Astrocyte (in vitro differentiated cells and primary cell): ENCODE data around the gene STMN1. TPM values are rescaled to one million over a fixed set of nuclear protein-coding genes. Genes with fewer than 3 reads are reported as not detected.

ENCODE experiments used
- DNase-seq: peaks from one replicate; pipeline ENCODE4 v3.0.0-alpha.2; 2010; ENCODE audit warnings: low read depth
- FAIRE-seq: peaks from 2 replicates; lab custom pipeline; 2011; peaks lifted over from hg19 to GRCh38; lab: Jason Lieb, UNC
- H2AFZ ChIP-seq: 2 replicates; pipeline ENCODE4 v1.6.0; 2012; ENCODE audit warnings: low read depth, low read length, inconsistent platforms
- H3K27ac ChIP-seq: 2 replicates; pipeline ENCODE4 v1.5.1; 2011; ENCODE audit warnings: low read depth, low read length, inconsistent platforms
- H3K27me3 ChIP-seq: 2 replicates; pipeline ENCODE4 v1.6.0; 2011; ENCODE audit warnings: low read length, inconsistent platforms; ENCODE audit not compliant: insufficient read depth
- H3K36me3 ChIP-seq: 2 replicates; pipeline ENCODE4 v1.5.1; 2011; ENCODE audit warnings: low read length, inconsistent platforms; ENCODE audit not compliant: insufficient read depth
- H3K4me1 ChIP-seq: 2 replicates; pipeline ENCODE4 v1.5.1; 2011; ENCODE audit warnings: low read length, inconsistent platforms; ENCODE audit not compliant: insufficient read depth
- H3K4me2 ChIP-seq: 2 replicates; pipeline ENCODE4 v1.6.0; 2012; ENCODE audit warnings: low read length, inconsistent platforms
- H3K4me3 ChIP-seq: 2 replicates; pipeline ENCODE4 v1.5.1; 2011; ENCODE audit warnings: low read depth, mild to moderate bottlenecking, low read length, inconsistent platforms; ENCODE audit not compliant: insufficient read depth
- H3K79me2 ChIP-seq: 2 replicates; pipeline ENCODE4 v1.6.0; 2012; ENCODE audit warnings: mild to moderate bottlenecking, low read length, inconsistent platforms; ENCODE audit not compliant: insufficient read depth
- H3K9ac ChIP-seq: 2 replicates; pipeline ENCODE4 v1.6.0; 2012; ENCODE audit warnings: mild to moderate bottlenecking, low read length, inconsistent platforms
- H3K9me3 ChIP-seq: 2 replicates; pipeline ENCODE4 v1.5.1; 2012; ENCODE audit warnings: low read depth, mild to moderate bottlenecking, low read length, inconsistent platforms; ENCODE audit not compliant: insufficient read depth
- H4K20me1 ChIP-seq: 2 replicates; pipeline ENCODE4 v1.6.0; 2012; ENCODE audit warnings: low read length, inconsistent platforms; ENCODE audit not compliant: insufficient read depth
- H3K27ac Mint-ChIP-seq: one replicate; pipeline ENCODE4 v1.8.0; 2021; ENCODE audit warnings: mild to moderate bottlenecking, mixed read lengths; ENCODE audit not compliant: unreplicated experiment
- H3K27me3 Mint-ChIP-seq: one replicate; pipeline ENCODE4 v1.8.0; 2021; ENCODE audit warnings: low read depth, mixed read lengths; ENCODE audit not compliant: unreplicated experiment
- H3K36me3 Mint-ChIP-seq: one replicate; pipeline ENCODE4 v1.8.0; 2021; ENCODE audit warnings: low read depth, mixed read lengths; ENCODE audit not compliant: unreplicated experiment
- H3K4me1 Mint-ChIP-seq: one replicate; pipeline ENCODE4 v1.8.0; 2021; ENCODE audit warnings: low read depth, mixed read lengths; ENCODE audit not compliant: unreplicated experiment
- H3K4me3 Mint-ChIP-seq: one replicate; pipeline ENCODE4 v1.8.0; 2021; ENCODE audit warnings: mild to moderate bottlenecking, moderate library complexity, mixed read lengths; ENCODE audit not compliant: unreplicated experiment
- H3K9me3 Mint-ChIP-seq: one replicate; pipeline ENCODE4 v1.8.0; 2021; ENCODE audit warnings: mild to moderate bottlenecking, mixed read lengths; ENCODE audit not compliant: unreplicated experiment
- EZH2 ChIP-seq: IDR thresholded peaks from 2 replicates; pipeline ENCODE4 v1.6.1; 2012; ENCODE audit warnings: mild to moderate bottlenecking, low read length, inconsistent platforms; ENCODE audit not compliant: insufficient read depth
- total RNA-seq: library from RNA; stranded (reverse); gene quantifications from 2 replicates; pipeline ENCODE4 v1.2.1, GENCODE V29; 2021
- TF ChIP-seq, protein P1 (sequence below): IDR thresholded peaks from 2 replicates; pipeline ENCODE4 v1.5.1; 2011; ENCODE audit warnings: low read depth, mild to moderate bottlenecking, inconsistent platforms, low read length, moderate library complexity; ENCODE audit not compliant: insufficient read depth

The STMN1 gene
- total RNA-seq, 1 donor from 2014 or later = 173 TPM

DNA sequence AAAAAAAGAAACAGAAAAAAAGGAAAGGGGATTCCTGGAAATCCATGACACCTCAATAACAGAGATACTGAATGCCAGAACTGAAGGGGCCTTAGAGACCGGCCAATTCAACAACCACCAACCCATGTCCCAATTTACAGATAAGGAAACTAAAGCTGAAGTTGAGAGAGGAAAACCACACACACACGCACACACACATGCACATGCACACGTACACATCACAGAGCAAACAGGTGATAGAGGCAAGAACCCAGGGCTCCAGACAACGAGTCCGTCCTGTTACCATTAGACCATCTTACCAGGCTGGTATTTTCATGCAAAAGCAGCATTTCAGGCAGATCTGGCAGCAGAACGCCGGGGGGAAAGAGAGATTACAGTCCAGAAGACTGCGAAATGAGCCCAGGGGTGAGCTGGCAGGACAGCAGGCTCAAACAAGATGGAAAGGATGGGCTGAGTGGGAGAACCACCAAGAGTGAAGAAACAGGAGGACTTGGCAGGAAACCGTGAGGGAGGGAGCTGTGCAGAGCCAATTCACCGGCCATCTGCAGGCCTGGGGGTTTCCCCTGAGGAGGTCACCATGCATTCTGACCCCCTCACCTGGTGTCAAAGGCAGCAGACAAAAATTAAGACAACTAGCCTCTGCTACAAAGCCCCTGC is 48.2 kb upstream of the STMN1 start:
- peak overlapping the region; percentile 50 for H3K27ac Mint-ChIP-seq

DNA sequence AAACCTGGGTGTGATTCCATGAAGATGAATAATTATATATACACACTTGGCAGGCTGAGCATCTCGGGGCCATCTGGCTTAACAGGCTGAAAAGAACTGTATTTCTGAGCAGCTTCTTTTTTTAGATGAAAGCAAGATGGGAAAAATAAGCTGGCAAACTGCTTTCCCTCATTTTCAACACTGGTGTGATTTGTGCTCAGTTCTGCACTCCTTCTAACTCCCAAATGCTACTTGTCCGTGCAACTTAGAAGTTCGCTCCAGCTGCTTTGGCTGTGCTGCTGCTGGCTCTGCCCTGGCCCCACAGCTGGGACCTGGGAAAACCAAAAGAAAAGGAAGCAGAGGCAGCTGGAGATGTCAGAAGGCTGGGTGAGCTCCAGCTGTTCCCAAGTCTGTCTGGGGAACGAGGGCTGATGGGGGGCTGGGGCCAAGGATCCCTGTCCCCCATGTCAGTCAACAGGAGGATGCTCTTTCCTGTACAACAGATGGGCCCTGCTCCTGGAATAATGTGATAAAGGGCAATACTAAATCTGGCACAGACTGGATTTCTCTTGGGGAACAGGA is 46.7 kb upstream of the STMN1 start:
- peaks cover 14% of the 10 kb centered on the region for H3K36me3 Mint-ChIP-seq
- H2AFZ ChIP-seq = no peak overlapping the region
- H3K4me2 ChIP-seq = peak overlapping the region; percentile 30
- no peaks in the 10 kb centered on the region for H3K36me3 ChIP-seq
- H3K4me1 Mint-ChIP-seq = peaks cover 2% of the 10 kb centered on the region
- no peaks in the 10 kb centered on the region for H3K79me2 ChIP-seq
- no peaks in the 10 kb centered on the region for H3K27me3 ChIP-seq
- H3K9ac ChIP-seq = no peak overlapping the region
- DNase-seq = peak; percentile 34
- no peak for FAIRE-seq
- no peak overlapping the region for H3K4me3 Mint-ChIP-seq
- peaks cover 6% of the 10 kb centered on the region for H3K9me3 Mint-ChIP-seq
- TF ChIP-seq, protein P1, sequence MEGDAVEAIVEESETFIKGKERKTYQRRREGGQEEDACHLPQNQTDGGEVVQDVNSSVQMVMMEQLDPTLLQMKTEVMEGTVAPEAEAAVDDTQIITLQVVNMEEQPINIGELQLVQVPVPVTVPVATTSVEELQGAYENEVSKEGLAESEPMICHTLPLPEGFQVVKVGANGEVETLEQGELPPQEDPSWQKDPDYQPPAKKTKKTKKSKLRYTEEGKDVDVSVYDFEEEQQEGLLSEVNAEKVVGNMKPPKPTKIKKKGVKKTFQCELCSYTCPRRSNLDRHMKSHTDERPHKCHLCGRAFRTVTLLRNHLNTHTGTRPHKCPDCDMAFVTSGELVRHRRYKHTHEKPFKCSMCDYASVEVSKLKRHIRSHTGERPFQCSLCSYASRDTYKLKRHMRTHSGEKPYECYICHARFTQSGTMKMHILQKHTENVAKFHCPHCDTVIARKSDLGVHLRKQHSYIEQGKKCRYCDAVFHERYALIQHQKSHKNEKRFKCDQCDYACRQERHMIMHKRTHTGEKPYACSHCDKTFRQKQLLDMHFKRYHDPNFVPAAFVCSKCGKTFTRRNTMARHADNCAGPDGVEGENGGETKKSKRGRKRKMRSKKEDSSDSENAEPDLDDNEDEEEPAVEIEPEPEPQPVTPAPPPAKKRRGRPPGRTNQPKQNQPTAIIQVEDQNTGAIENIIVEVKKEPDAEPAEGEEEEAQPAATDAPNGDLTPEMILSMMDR = no peak
- TF ChIP-seq EZH2 = no peak
- H3K9me3 ChIP-seq = no peaks in the 10 kb centered on the region
- H3K27ac ChIP-seq = no peak overlapping the region
- H3K4me3 ChIP-seq = no peak overlapping the region
- H3K4me1 ChIP-seq = peaks cover 8% of the 10 kb centered on the region
- H4K20me1 ChIP-seq = no peaks in the 10 kb centered on the region
- no peaks in the 10 kb centered on the region for H3K27me3 Mint-ChIP-seq
- H3K27ac Mint-ChIP-seq = no peak overlapping the region

More for the DNA sequence above, 48.2 kb upstream of the STMN1 start:
- peaks cover 19% of the 10 kb centered on the region for H3K36me3 Mint-ChIP-seq
- H3K4me1 ChIP-seq = peaks cover 17% of the 10 kb centered on the region
- H2AFZ ChIP-seq = no peak overlapping the region
- no peaks in the 10 kb centered on the region for H3K27me3 ChIP-seq
- H3K9ac ChIP-seq = no peak overlapping the region
- H3K9me3 Mint-ChIP-seq = peaks cover 4% of the 10 kb centered on the region
- no peaks in the 10 kb centered on the region for H3K36me3 ChIP-seq
- TF ChIP-seq, protein P1 = no peak
- no peak for FAIRE-seq
- peaks cover 9% of the 10 kb centered on the region for H3K4me1 Mint-ChIP-seq
- DNase-seq = no peak
- H4K20me1 ChIP-seq = no peaks in the 10 kb centered on the region
- H3K27ac ChIP-seq = no peak overlapping the region
- no peaks in the 10 kb centered on the region for H3K9me3 ChIP-seq
- no peak overlapping the region for H3K4me2 ChIP-seq
- no peaks in the 10 kb centered on the region for H3K79me2 ChIP-seq
- H3K4me3 ChIP-seq = no peak overlapping the region
- no peaks in the 10 kb centered on the region for H3K27me3 Mint-ChIP-seq
- no peak overlapping the region for H3K4me3 Mint-ChIP-seq

DNA sequence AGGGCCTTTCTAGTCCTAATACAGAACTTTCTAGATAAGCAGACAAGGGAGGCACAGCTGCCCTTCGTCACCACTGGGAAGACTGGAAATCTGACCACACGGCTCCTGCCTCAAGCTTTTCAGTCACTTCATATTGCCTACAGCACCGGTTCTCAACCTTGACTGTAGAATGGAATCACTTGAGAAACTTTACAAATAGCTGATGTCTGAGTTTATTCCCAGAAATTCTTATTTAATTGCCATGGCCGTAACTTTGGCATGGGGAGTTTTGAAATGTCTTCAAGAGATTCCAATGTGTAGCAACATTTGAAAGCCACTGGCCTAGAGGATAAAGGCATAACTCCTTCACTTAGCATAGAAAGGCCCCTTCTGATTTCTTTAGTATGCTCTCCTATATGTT is 42.4 kb upstream of the STMN1 start:
- no peak overlapping the region for H2AFZ ChIP-seq
- H3K36me3 Mint-ChIP-seq = peaks cover 3% of the 10 kb centered on the region
- H3K4me3 Mint-ChIP-seq = no peak overlapping the region
- H3K27me3 Mint-ChIP-seq = no peaks in the 10 kb centered on the region
- no peaks in the 10 kb centered on the region for H3K79me2 ChIP-seq
- peaks cover 19% of the 10 kb centered on the region for H3K9me3 Mint-ChIP-seq
- no peak for FAIRE-seq
- no peak overlapping the region for H3K4me2 ChIP-seq
- H3K9me3 ChIP-seq = no peaks in the 10 kb centered on the region
- no peak for DNase-seq
- no peak overlapping the region for H3K4me3 ChIP-seq
- TF ChIP-seq, protein P1 = no peak
- no peak for TF ChIP-seq EZH2
- no peaks in the 10 kb centered on the region for H3K27me3 ChIP-seq
- no peak overlapping the region for H3K27ac ChIP-seq
- no peaks in the 10 kb centered on the region for H4K20me1 ChIP-seq
- no peaks in the 10 kb centered on the region for H3K36me3 ChIP-seq
- no peak overlapping the region for H3K27ac Mint-ChIP-seq
- peaks cover 7% of the 10 kb centered on the region for H3K4me1 ChIP-seq
- H3K4me1 Mint-ChIP-seq = peaks cover 2% of the 10 kb centered on the region
- no peak overlapping the region for H3K9ac ChIP-seq
